GM12874 (cell line): ENCODE data around the gene TCERG1L.

Source experiments
- CTCF ChIP-seq: IDR thresholded peaks from 2 replicates; pipeline ENCODE4 v1.5.1; 2011; ENCODE audit warnings: low read depth, mild to moderate bottlenecking, control low read depth, low read length, moderate library complexity; ENCODE audit not compliant: insufficient read depth

TCERG1L gene

GRCh38 chr10:131167036-131167860 is 144.3 kb downstream of the TCERG1L start:
- TF ChIP-seq CTCF: no peak

- TF ChIP-seq CTCF: no peak
Observed at GRCh38 chr10:131166486-131166885, 145.0 kb downstream of the TCERG1L start.

GRCh38 chr10:131165092-131165491 is 146.4 kb downstream of the TCERG1L start:
- TF ChIP-seq CTCF: no peak

GRCh38 chr10:131162866-131163843 is 148.4 kb downstream of the TCERG1L start:
- TF ChIP-seq CTCF: no peak

GRCh38 chr10:131162211-131162610 is 149.3 kb downstream of the TCERG1L start:
- no peak for TF ChIP-seq CTCF

GRCh38 chr10:131161087-131161486 is 150.4 kb downstream of the TCERG1L start:
- no peak for TF ChIP-seq CTCF

GRCh38 chr10:131160219-131160875 is 151.2 kb downstream of the TCERG1L start:
- no peak for TF ChIP-seq CTCF
